Measurements from ENCODE around the gene SIK2.
"Not testable (repeated sequence)": the region's sequence is repeated elsewhere in the genome, so short reads cannot be mapped to it uniquely, and the experiment has no call there.

Gene SIK2

DNA sequence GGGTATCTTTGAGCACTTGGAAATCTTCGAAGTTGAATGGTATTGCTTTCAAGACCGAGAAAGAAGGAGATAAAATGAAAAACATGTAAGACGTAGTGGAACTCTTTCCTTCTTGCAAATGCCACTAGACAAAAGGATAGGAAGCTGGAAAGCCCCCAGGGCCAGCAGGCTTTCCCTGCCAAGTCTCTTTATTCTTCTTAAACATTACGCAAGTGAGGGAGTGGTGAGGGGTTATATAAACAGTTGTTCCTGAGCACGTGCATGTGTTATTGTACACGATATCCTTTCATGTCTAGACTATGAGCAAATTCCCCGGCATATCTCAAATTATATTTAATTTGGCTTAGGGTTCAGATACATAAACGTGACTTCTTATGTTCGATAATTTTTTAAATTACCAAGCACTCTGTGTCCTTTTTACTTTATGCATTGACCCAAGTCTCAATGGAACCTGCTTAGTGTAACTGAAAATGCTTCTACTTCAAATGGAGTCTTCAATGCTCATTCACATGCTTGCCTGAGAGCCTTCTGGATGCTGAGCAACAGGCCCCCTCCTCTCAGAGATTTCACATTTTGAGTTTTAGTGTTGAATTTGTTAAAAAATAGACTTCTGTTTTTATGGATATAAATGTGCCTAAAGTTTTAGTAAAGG, 104.9 kb downstream of the SIK2 start:
- Histone ChIP-seq H3K4me1 (ENCODE audit: insufficient read depth, poor library complexity, severe bottlenecking) (peaks cover 9% of the 10 kb centered on the region), H3K27ac (ENCODE audit: poor library complexity, severe bottlenecking) (no peak overlapping the region), H3K27me3 (ENCODE audit: insufficient read depth, poor library complexity, severe bottlenecking) (no peaks in the 10 kb centered on the region), H3K9me3 (ENCODE audit: severe bottlenecking) (no peaks in the 10 kb centered on the region), H3K4me3 (ENCODE audit: severe bottlenecking) (no peak overlapping the region), H3K36me3 (ENCODE audit: low read depth) (peaks cover 44% of the 10 kb centered on the region)
- ATAC-seq (ENCODE audit: low read depth) (peak; percentile 48; the same call in 2 of the 3 replicates), DNase-seq (ENCODE audit: low spot score) (no peak)
- TF ChIP-seq, protein P1, sequence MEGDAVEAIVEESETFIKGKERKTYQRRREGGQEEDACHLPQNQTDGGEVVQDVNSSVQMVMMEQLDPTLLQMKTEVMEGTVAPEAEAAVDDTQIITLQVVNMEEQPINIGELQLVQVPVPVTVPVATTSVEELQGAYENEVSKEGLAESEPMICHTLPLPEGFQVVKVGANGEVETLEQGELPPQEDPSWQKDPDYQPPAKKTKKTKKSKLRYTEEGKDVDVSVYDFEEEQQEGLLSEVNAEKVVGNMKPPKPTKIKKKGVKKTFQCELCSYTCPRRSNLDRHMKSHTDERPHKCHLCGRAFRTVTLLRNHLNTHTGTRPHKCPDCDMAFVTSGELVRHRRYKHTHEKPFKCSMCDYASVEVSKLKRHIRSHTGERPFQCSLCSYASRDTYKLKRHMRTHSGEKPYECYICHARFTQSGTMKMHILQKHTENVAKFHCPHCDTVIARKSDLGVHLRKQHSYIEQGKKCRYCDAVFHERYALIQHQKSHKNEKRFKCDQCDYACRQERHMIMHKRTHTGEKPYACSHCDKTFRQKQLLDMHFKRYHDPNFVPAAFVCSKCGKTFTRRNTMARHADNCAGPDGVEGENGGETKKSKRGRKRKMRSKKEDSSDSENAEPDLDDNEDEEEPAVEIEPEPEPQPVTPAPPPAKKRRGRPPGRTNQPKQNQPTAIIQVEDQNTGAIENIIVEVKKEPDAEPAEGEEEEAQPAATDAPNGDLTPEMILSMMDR (IDR thresholded peaks at IDR 0.05; ENCODE audit: poor library complexity, severe bottlenecking), result no peak

DNA sequence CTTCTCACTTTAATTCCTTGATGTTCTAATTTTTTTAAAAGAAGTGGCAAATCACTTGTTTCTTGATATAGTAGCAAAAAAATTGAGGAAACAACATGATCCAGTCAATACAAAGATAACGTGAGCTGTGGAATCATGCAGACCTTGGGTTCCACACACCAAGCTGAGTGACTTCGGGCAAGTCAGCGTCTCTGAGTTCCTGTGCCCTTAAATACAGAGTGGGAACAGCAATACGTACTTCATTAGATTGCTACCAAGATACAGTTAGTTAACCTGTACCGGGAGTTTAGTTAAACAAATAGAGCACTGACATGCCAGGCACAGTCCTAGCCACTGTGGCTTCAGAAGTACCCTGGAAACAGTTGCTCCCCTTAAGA, 105.4 kb downstream of the SIK2 start:
- no peaks in the 10 kb centered on the region for H3K9me3 ChIP-seq (ENCODE audit: severe bottlenecking)
- TF ChIP-seq, protein P1 (IDR thresholded peaks at IDR 0.05; ENCODE audit: poor library complexity, severe bottlenecking), result no peak
- peaks cover 49% of the 10 kb centered on the region for H3K36me3 ChIP-seq (ENCODE audit: low read depth)
- H3K4me3 ChIP-seq (ENCODE audit: severe bottlenecking), result no peak overlapping the region
- H3K4me1 ChIP-seq (ENCODE audit: insufficient read depth, poor library complexity, severe bottlenecking), result peaks cover 9% of the 10 kb centered on the region
- ATAC-seq (ENCODE audit: low read depth), result no peak
- no peak for DNase-seq (ENCODE audit: low spot score)
- H3K27me3 ChIP-seq (ENCODE audit: insufficient read depth, poor library complexity, severe bottlenecking), result no peaks in the 10 kb centered on the region
- H3K27ac ChIP-seq (ENCODE audit: poor library complexity, severe bottlenecking), result no peak overlapping the region

DNA sequence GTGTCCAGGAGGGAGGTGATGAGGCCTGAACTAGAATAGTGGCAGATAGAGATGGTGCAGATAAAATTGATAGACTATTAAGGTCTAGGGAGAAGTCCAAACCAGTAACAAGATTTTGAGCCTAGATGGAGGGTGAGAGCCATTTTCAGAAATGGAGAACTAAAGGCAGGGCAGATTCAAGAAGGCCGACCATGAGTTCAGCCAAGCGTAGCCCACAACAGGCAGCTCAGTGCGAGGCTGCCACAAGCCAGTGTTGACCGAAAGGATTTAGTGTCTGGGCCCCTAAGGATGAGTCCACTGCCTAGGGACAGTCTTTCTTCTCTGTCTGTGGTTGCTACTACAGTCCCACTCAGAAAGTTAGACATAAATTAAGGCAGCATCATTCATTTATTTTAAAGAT, 112.3 kb downstream of the SIK2 start:
- DNase-seq (ENCODE audit: low spot score), result no peak
- Histone ChIP-seq H3K4me3 (ENCODE audit: severe bottlenecking) (no peak overlapping the region), H3K27ac (ENCODE audit: poor library complexity, severe bottlenecking) (no peak overlapping the region), H3K36me3 (ENCODE audit: low read depth) (peaks cover 24% of the 10 kb centered on the region), H3K27me3 (ENCODE audit: insufficient read depth, poor library complexity, severe bottlenecking) (no peaks in the 10 kb centered on the region), H3K4me1 (ENCODE audit: insufficient read depth, poor library complexity, severe bottlenecking) (peaks cover 10% of the 10 kb centered on the region), H3K9me3 (ENCODE audit: severe bottlenecking) (peaks cover 1% of the 10 kb centered on the region)
- TF ChIP-seq, protein P1 (IDR thresholded peaks at IDR 0.05; ENCODE audit: poor library complexity, severe bottlenecking), result no peak
- ATAC-seq (ENCODE audit: low read depth), result no peak

DNA sequence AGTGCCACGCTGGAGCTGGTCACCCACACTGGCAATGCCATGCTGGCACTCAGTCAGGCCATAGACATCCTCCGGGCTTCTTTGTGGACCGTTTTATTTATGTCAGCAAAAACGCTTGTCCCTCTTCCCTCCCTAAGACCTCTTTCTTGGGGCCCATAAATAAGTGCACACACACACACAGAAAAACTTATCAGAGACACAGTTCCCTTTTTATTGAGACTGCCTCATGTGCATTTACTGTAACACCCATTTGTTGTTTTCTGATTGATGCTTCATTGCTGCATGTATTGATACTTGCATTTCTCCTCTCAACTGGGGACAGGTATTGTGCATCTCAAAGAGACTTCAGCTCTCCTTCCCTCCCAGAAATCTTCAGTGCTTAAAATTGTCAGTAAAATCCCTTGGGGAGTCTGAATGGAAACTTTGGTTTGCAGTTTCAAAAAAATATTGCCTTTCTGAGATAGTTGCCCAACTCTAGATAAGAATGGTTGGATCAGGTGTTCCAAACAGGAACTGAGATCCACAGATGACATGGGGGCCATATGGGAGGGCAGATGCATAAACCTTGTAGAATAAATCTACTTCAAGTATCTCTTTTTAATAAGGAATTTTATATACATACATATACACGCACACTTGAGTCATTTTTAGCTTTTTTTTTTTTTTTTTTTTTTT, 113.0 kb downstream of the SIK2 start:
- no peak for ATAC-seq (ENCODE audit: low read depth)
- Histone ChIP-seq H3K27me3 (ENCODE audit: insufficient read depth, poor library complexity, severe bottlenecking) (no peaks in the 10 kb centered on the region), H3K4me1 (ENCODE audit: insufficient read depth, poor library complexity, severe bottlenecking) (peaks cover 10% of the 10 kb centered on the region), H3K27ac (ENCODE audit: poor library complexity, severe bottlenecking) (no peak overlapping the region), H3K36me3 (ENCODE audit: low read depth) (peaks cover 28% of the 10 kb centered on the region), H3K9me3 (ENCODE audit: severe bottlenecking) (peaks cover 1% of the 10 kb centered on the region), H3K4me3 (ENCODE audit: severe bottlenecking) (no peak overlapping the region)
- no peak for DNase-seq (ENCODE audit: low spot score)
- TF ChIP-seq, protein P1 (IDR thresholded peaks at IDR 0.05; ENCODE audit: poor library complexity, severe bottlenecking), result no peak

DNA sequence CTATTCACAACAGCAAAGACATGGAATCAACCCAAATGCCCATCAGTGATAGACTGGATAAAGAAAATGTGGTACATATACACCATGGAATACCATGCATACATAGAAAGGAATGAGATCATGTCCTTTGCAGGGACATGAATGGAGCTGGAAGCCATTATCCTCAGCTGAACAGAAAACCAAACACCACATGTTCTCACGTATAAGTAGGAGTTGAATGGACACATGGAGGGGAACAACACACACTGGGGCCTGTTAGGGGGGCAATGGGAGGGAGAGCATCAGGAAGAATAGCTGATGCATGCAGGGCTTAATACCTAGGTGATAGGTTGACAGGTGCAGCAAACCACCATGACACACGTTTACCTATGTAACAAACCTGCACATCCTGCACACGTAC, 115.4 kb downstream of the SIK2 start:
- H3K27me3 ChIP-seq (ENCODE audit: insufficient read depth, poor library complexity, severe bottlenecking); H3K4me3 ChIP-seq (ENCODE audit: severe bottlenecking); H3K9me3 ChIP-seq (ENCODE audit: severe bottlenecking); DNase-seq (ENCODE audit: low spot score); ATAC-seq (ENCODE audit: low read depth); H3K27ac ChIP-seq (ENCODE audit: poor library complexity, severe bottlenecking); H3K4me1 ChIP-seq (ENCODE audit: insufficient read depth, poor library complexity, severe bottlenecking): not testable (repeated sequence)
- H3K36me3 ChIP-seq (ENCODE audit: low read depth), result peaks cover 41% of the 10 kb centered on the region
